GM12875 (cell line): Measurements from ENCODE around the gene PSIP1.
"Not testable (repeated sequence)": the region's sequence is repeated elsewhere in the genome, so short reads cannot be mapped to it uniquely, and the experiment has no call there.

Source experiments
- H3K4me3 ChIP-seq: one replicate; pipeline ENCODE4 v1.5.1; 2011; ENCODE audit warnings: low read depth, low read length, control low read depth
- TF ChIP-seq, protein P1 (sequence below): IDR thresholded peaks from 2 replicates; pipeline ENCODE4 v1.5.1; 2011; ENCODE audit warnings: low read depth, mild to moderate bottlenecking, control low read depth, inconsistent platforms, low read length, moderate library complexity, borderline replicate concordance; ENCODE audit not compliant: insufficient read depth

PSIP1 gene

DNA sequence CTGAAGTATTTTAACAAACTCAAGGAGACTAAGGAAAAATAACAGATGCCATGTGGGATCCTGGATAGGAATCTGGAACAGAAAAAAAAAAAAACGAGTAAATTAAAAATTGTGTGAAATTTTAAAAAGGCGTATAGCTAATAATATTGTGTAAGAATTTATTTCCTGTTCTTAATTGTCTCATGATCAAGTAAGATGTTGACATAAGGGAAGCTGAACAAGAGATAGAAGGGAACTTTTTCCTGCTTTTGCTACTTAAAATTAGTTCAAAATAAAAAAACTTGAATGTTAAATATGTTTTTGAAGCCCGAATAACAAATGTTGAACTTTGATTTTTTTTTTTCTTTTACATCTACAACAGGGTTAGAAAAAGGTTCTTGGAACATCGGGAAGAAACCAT lies 77.6 kb downstream of the PSIP1 start:
- H3K4me3 ChIP-seq = no peak overlapping the region
- TF ChIP-seq, protein P1, sequence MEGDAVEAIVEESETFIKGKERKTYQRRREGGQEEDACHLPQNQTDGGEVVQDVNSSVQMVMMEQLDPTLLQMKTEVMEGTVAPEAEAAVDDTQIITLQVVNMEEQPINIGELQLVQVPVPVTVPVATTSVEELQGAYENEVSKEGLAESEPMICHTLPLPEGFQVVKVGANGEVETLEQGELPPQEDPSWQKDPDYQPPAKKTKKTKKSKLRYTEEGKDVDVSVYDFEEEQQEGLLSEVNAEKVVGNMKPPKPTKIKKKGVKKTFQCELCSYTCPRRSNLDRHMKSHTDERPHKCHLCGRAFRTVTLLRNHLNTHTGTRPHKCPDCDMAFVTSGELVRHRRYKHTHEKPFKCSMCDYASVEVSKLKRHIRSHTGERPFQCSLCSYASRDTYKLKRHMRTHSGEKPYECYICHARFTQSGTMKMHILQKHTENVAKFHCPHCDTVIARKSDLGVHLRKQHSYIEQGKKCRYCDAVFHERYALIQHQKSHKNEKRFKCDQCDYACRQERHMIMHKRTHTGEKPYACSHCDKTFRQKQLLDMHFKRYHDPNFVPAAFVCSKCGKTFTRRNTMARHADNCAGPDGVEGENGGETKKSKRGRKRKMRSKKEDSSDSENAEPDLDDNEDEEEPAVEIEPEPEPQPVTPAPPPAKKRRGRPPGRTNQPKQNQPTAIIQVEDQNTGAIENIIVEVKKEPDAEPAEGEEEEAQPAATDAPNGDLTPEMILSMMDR = no peak

DNA sequence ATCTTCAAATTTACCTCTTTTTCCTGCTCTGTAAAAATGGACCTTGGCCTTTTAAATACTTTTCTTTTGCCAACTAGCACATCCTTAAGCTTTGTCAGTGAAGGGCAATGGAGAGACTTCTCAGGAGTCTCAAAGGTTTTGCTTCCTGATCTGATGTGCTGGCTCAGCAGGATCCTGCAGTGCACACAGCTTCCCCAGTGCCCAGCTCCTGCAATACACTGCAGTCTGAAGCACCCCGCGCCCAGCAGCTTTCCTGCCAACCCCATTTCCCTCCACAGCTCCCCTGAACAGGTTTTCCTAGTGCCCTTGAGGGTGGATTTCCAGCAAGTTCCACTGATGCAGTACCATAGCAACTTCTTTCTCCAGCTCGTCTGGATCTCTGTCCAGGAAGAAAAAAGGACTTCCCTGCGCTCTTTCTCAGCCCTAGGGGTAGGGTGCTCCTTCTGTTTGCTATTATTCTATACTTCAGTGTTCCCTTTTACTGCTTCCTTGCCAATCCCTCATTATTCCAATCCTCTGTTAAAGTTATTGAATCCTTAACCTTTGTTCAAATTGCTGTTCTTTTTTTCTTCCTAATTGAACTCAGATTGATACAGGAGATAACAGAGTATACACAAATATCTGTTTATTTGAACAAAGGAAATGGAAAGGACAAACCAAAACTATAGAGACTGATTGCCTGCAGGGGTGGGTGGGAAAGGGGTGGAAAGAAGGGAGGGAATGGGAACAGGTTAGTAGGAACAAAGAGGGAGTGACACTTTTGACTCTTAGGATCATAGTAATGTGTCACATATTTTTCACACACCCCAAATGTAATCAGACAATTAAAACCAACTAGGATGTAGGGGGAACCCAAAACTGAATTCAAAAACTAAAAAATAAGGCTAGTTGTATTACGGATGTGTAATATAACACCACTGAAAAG lies 79.6 kb downstream of the PSIP1 start:
- TF ChIP-seq, protein P1 = no peak
- no peak overlapping the region for H3K4me3 ChIP-seq

DNA sequence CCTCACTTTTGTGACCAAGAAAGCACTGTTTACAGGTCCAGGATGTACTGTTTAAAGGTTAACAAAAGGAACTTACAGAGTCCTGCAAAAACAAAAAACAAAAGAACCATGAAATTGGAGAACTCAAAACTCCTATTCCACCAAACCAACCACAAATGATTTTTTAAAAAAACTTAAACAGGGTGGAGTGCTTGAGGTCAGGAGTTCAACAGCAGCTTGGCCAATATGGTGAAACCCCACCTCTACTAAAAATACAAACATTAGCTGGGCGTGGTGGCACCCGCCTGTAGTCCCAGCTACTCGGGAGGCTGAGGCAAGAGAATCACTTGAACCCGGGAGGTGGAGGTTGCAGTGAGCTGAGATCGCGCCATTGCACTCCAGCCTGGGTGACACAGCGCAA lies 83.1 kb downstream of the PSIP1 start:
- not testable (repeated sequence) for H3K4me3 ChIP-seq

DNA sequence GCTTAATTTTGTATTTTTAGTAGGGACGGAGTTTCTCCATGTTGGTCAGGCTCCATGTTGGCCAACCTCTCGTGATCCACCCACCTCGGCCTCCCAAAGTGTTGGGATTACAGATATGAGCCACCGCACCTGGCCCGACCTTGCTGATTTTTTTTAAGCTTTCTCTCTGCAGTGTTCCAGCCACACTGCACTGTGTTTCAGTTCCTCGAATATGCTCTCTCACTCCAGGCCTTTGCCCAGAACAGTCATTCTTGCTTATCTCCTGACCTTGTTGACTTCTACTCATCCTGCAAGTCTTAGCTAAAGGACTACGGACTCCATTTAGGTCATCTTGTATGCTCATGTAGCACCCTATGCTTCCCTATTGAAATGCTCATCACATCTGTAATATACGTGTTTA lies 84.8 kb downstream of the PSIP1 start:
- H3K4me3 ChIP-seq = no peak overlapping the region
- TF ChIP-seq, protein P1 = no peak

DNA sequence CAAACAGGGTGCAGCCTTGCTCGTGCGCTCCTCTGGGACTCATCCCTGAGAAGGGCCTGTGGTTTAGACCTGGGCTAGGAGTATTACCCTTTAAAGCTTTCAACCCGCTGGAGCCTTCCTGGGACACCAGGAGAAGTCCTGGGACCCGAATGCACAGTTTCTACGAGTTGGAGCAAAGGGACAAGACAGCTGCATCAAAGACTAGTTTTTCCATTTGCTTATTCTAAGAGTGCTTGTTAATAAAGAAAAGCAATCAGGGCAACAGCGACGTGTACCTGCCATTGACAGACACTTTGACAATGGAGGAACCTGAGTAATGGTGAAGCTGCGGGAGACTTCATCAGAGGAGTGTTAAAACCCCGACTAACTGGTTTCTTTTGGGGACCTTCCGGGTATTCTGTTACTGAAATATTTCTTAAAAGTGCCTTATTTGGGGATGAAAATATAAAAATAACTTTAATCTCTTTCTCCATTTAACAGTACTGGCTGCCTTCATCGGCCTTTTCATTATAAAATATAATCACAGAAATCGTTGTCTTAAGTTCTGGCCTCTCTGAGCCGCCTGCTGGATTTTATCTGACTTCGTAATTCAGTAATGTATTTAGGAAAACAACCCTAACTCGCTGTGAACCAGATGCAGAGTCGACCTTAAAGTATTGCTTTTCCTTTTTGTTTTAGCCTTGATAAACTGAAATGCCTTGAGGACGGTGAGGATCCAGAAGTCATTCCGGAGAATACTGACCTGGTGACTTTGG lies 87.4 kb downstream of the PSIP1 start:
- H3K4me3 ChIP-seq = peak overlapping the region; percentile 96
- TF ChIP-seq, protein P1 = no peak

DNA sequence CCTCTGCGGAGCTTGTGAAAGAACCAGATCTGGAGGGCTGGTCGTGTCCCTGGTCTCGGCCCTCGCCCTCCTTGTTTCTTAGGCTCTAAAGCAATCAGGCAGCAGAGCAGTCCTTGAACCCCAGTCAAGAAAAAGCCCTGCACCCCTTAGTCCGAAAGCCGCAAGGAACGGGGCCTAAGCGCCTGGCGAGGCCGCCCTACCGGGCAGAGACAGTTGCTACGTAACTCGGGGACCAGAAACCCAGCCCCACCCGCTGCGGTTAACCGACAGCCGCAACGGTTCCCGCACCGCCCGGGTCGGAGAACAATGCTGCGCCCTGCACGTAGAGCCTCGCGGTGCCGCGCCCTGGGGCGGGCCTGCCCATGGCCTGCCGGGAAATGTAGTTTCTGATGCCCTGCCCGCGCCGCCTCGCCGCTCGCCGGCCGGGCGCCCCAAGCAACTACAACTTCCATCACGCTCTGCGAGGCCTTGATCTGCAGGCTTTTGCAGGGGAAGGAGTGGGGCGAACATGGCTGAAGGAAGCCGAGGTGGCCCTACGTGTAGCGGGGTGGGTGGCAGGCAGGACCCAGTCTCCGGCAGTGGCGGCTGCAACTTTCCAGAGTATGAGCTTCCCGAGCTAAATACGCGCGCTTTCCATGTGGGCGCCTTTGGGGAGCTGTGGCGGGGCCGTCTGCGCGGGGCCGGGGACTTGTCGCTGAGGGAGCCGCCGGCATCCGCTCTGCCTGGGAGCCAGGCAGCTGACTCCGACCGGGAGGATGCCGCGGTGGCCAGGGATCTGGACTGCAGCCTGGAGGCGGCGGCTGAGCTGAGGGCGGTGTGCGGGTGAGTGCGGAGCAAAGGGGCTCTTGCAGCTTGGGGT lies 88.2 kb downstream of the PSIP1 start, which contains the start of gene SNAPC3:
Gene SNAPC3, plus strand, starts transcription at position 505 of the 859 bp plus-strand sequence. Its CDS starts 4 bp downstream, at position 509.
- H3K4me3 ChIP-seq = peak within 1 kb of the TSS; percentile 96
- TF ChIP-seq, protein P1 = no peak

DNA sequence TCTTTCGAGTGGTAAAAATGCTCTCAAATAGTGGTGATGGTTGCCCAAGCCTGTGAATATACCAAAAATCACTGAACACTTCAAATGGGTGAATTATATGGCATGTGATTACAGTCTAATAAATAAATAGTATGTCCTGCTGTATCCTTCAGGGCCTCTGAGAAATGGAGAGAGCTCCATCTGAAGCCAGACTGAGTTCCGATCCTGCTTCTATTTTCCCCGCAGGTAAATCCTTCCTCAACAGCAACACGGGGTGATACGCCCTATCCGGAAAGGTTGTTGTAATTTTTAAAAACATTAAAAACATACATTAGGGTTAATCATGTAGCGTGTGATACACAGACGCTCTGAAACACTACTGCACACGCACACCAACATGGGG lies 88.8 kb downstream of the PSIP1 start:
- TF ChIP-seq, protein P1 = no peak
- peak overlapping the region; percentile 96 for H3K4me3 ChIP-seq
